HepG2 (cell line): ENCODE results near the gene CCDC57. TPM values are rescaled to one million over a fixed set of nuclear protein-coding genes. Genes with fewer than 3 reads are reported as not detected.

Experiments
- ARNT2 ChIP-seq: sonication (generic); formaldehyde crosslinking; IDR thresholded peaks from 2 replicates; pipeline ENCODE4 v1.8.0; 2022; ENCODE audit warnings: mild to moderate bottlenecking, low read depth, missing genetic modification reagents, moderate library complexity
- EED ChIP-seq: sonication (generic); formaldehyde crosslinking; IDR thresholded peaks from 2 replicates; pipeline ENCODE4 v1.5.0; 2020; ENCODE audit warnings: mild to moderate bottlenecking, missing genetic modification reagents
- ELF4 ChIP-seq: sonication (generic); formaldehyde crosslinking; IDR thresholded peaks from 2 replicates; pipeline ENCODE4 v1.5.0; 2020; ENCODE audit warnings: missing genetic modification reagents, mild to moderate bottlenecking, moderate library complexity, borderline replicate concordance
- FOXA1 ChIP-seq, 2 experiments: fragments of 450-650 bp in 1 of 2; sonication (generic) in 1 of 2; formaldehyde crosslinking in 1 of 2; IDR thresholded peaks; 2 replicates each; pipeline versions ENCODE4 v1.4.0 to v1.6.1; 2016 to 2020; ENCODE audit warnings: missing genetic modification reagents in 1 of 2
- HNRNPL ChIP-seq: fragments of 200-400 bp; formaldehyde crosslinking; IDR thresholded peaks from 2 replicates; pipeline ENCODE4 v1.6.1; 2017; ENCODE audit warnings: mild to moderate bottlenecking, low read depth, low read length
- KDM5B ChIP-seq: sonication (generic); formaldehyde crosslinking; IDR thresholded peaks from 2 replicates; pipeline ENCODE4 v1.4.0; 2020; ENCODE audit warnings: missing genetic modification reagents, mild to moderate bottlenecking, borderline replicate concordance
- MED8 ChIP-seq: sonication (generic); formaldehyde crosslinking; IDR thresholded peaks from 2 replicates; pipeline ENCODE4 v1.8.1; 2023; ENCODE audit warnings: mild to moderate bottlenecking, missing genetic modification reagents; ENCODE audit not compliant: insufficient replicate concordance
- NR2F2 ChIP-seq: IDR thresholded peaks from 2 replicates; pipeline ENCODE4 v1.6.1; 2012; ENCODE audit warnings: low read depth, inconsistent platforms, borderline replicate concordance
- REPIN1 ChIP-seq: sonication (generic); formaldehyde crosslinking; IDR thresholded peaks from 2 replicates; pipeline ENCODE4 v1.8.0; 2022; ENCODE audit warnings: missing genetic modification reagents, low read depth, mild to moderate bottlenecking, borderline replicate concordance
- RFX5 ChIP-seq: IDR thresholded peaks from 2 replicates; pipeline ENCODE4 v1.6.1; 2011; ENCODE audit warnings: low read depth, low read length, improper control_type of control experiment
- SP1 ChIP-seq, 2 experiments: fragments of 450-650 bp in 1 of 2; sonication (generic) in 1 of 2; formaldehyde crosslinking in 1 of 2; IDR thresholded peaks; 2 replicates each; pipeline versions ENCODE4 v1.4.0 to v1.6.1; 2016 to 2020; ENCODE audit warnings: missing genetic modification reagents in 1 of 2
- SSRP1 ChIP-seq: IDR thresholded peaks from 2 replicates; pipeline ENCODE4 v1.6.1; 2016; ENCODE audit warnings: control low read depth
- ZMYM4 ChIP-seq: sonication (generic); formaldehyde crosslinking; IDR thresholded peaks from 2 replicates; pipeline ENCODE4 v1.8.1; 2023; ENCODE audit warnings: mild to moderate bottlenecking, missing genetic modification reagents
- ZNF10 ChIP-seq: sonication (generic); formaldehyde crosslinking; IDR thresholded peaks from 2 replicates; pipeline ENCODE4 v1.4.0; 2020; ENCODE audit warnings: mild to moderate bottlenecking, low read depth, missing genetic modification reagents, borderline replicate concordance
- ZNF326 ChIP-seq: sonication (generic); formaldehyde crosslinking; IDR thresholded peaks from 2 replicates; pipeline ENCODE4 v1.4.0; 2020; ENCODE audit warnings: missing genetic modification reagents, borderline replicate concordance
- polyA plus RNA-seq, 8 experiments: library from polyadenylated mRNA; depleted of rRNA in 3 of 8; stranded (reverse) in 7 of 8; unstranded in 1 of 8; fragments of >200 nt; fragmentation: Illumina TruSeq in 4 of 8; extraction: Trizol in 4 of 8; gene quantifications; 2 replicates each; pipeline versions ENCODE4 v1.2.1 to v1.2.3, GENCODE V29; 2011 to 2016; ENCODE audit warnings: low read depth in 4 of 8, missing spikeins in 1 of 8, mixed read lengths in 1 of 8; ENCODE audit not compliant: insufficient read depth in 1 of 8
- total RNA-seq, 5 experiments: library from RNA; depleted of rRNA; stranded (reverse); fragments of >200 nt; fragmentation: Illumina TruSeq; extraction: Trizol; gene quantifications; 2 replicates each; pipeline ENCODE4 v1.2.3, GENCODE V29; 2016; ENCODE audit warnings: low read depth in 1 of 5
- TF ChIP-seq, protein P1 (sequence below): sonication (generic); formaldehyde crosslinking; IDR thresholded peaks from 2 replicates; pipeline ENCODE4 v1.4.0; 2020; ENCODE audit warnings: missing genetic modification reagents
- TF ChIP-seq, protein P2 (sequence below), 2 experiments: fragments of 450-650 bp in 1 of 2; sonication (generic) in 1 of 2; formaldehyde crosslinking in 1 of 2; IDR thresholded peaks; 2 replicates each; pipeline versions ENCODE4 v1.6.1 to v1.8.0; 2016 to 2022; ENCODE audit warnings: antibody characterized with exemption in 1 of 2, mild to moderate bottlenecking in 1 of 2, missing genetic modification reagents in 1 of 2

The CCDC57 gene
- total and polyA plus RNA-seq, 2 of the 13 experiments (the other 11 are each of a cell fraction or from before 2014, with no cell fraction given), result 59.3 to 59.9 TPM

DNA sequence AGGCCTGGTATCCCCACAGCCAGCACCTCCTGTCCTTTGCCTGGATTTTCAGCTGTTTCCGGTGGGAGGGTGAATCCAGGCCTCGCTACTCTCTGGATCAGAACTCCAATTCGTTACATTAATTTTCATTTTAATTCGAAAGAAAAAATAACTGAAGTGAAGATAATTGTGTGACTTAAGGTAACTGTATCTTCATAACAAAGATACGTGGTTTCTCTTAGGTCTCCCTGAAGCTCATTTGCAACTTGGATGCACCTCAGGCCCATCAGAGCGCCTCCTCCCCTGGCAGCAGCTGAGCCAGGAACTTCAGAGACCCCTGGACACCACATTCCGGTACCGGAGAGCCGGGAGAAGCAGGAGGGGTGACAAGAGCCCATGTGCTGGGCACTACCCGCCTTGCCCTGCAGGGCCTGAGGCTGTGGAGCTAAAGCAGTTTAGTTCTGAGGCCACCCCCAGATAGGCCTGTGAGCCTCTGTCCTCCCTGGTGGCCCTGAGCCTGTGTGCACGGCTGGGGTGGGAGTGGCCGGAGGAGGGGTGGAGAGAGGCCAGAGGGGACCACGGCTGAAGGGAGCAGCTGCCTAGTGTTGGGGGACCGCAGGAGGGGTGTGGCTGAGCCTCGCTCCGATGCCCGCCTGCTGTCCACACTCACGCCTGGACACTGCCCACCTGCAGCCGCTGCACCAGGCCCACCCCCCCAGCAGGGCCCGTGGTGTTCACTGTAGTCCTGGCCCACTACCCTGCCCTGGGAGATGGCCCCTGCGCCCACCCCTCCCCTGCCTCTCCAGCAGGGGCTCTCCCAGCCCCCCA, 135.7 kb downstream of the CCDC57 start (continued):
- TF ChIP-seq FOXA1 (IDR thresholded peaks at IDR 0.05), result no peak
- TF ChIP-seq FOXA1 (CRISPR knock-in tag; IDR thresholded peaks at IDR 0.05), result 0 out of 2 replicates have a peak, but pooled peaks have one; percentile 5
- peak; percentile 7; the same call in 1 of the 2 replicates for TF ChIP-seq KDM5B
- TF ChIP-seq REPIN1 (CRISPR knock-in tag), result 0 out of 2 replicates have a peak, but pooled peaks have one; percentile 29
- 0 out of 2 replicates have a peak, but pooled peaks have one; percentile 2 for TF ChIP-seq NR2F2
- TF ChIP-seq SP1 (IDR thresholded peaks at IDR 0.05), result no peak
- peak; percentile 28; the same call in 1 of the 2 replicates for TF ChIP-seq SP1 (CRISPR knock-in tag; IDR thresholded peaks at IDR 0.05)
- peak; percentile 29 for TF ChIP-seq MED8 (CRISPR knock-in tag)
- TF ChIP-seq ZNF326 (CRISPR knock-in tag), result peak; percentile 67; the same call in 1 of the 2 replicates
- TF ChIP-seq, protein P1, sequence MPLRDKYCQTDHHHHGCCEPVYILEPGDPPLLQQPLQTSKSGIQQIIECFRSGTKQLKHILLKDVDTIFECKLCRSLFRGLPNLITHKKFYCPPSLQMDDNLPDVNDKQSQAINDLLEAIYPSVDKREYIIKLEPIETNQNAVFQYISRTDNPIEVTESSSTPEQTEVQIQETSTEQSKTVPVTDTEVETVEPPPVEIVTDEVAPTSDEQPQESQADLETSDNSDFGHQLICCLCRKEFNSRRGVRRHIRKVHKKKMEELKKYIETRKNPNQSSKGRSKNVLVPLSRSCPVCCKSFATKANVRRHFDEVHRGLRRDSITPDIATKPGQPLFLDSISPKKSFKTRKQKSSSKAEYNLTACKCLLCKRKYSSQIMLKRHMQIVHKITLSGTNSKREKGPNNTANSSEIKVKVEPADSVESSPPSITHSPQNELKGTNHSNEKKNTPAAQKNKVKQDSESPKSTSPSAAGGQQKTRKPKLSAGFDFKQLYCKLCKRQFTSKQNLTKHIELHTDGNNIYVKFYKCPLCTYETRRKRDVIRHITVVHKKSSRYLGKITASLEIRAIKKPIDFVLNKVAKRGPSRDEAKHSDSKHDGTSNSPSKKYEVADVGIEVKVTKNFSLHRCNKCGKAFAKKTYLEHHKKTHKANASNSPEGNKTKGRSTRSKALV (CRISPR knock-in tag), result no peak
- 0 out of 2 replicates have a peak, but pooled peaks have one; percentile 9 for TF ChIP-seq RFX5
- 0 out of 2 replicates have a peak, but pooled peaks have one; percentile 39 for TF ChIP-seq ARNT2 (CRISPR knock-in tag)
- 0 out of 2 replicates have a peak, but pooled peaks have one; percentile 6 for TF ChIP-seq ZMYM4
- no peak for TF ChIP-seq ELF4 (CRISPR knock-in tag)
- TF ChIP-seq, protein P2, sequence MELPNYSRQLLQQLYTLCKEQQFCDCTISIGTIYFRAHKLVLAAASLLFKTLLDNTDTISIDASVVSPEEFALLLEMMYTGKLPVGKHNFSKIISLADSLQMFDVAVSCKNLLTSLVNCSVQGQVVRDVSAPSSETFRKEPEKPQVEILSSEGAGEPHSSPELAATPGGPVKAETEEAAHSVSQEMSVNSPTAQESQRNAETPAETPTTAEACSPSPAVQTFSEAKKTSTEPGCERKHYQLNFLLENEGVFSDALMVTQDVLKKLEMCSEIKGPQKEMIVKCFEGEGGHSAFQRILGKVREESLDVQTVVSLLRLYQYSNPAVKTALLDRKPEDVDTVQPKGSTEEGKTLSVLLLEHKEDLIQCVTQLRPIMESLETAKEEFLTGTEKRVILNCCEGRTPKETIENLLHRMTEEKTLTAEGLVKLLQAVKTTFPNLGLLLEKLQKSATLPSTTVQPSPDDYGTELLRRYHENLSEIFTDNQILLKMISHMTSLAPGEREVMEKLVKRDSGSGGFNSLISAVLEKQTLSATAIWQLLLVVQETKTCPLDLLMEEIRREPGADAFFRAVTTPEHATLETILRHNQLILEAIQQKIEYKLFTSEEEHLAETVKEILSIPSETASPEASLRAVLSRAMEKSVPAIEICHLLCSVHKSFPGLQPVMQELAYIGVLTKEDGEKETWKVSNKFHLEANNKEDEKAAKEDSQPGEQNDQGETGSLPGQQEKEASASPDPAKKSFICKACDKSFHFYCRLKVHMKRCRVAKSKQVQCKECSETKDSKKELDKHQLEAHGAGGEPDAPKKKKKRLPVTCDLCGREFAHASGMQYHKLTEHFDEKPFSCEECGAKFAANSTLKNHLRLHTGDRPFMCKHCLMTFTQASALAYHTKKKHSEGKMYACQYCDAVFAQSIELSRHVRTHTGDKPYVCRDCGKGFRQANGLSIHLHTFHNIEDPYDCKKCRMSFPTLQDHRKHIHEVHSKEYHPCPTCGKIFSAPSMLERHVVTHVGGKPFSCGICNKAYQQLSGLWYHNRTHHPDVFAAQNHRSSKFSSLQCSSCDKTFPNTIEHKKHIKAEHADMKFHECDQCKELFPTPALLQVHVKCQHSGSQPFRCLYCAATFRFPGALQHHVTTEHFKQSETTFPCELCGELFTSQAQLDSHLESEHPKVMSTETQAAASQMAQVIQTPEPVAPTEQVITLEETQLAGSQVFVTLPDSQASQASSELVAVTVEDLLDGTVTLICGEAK (IDR thresholded peaks at IDR 0.05), result no peak
- TF ChIP-seq, protein P2 (CRISPR knock-in tag; IDR thresholded peaks at IDR 0.05), result 0 out of 2 replicates have a peak, but pooled peaks have one; percentile 22
- 0 out of 2 replicates have a peak, but pooled peaks have one; percentile 62 for TF ChIP-seq EED
- peak; percentile 29 for TF ChIP-seq SSRP1 (CRISPR knock-in tag)
- peak; percentile 82 for TF ChIP-seq HNRNPL
- no peak for TF ChIP-seq ZNF10
